Vagina (tissue), 2 donors: ENCODE results near the gene FMNL2. TPM values are rescaled to one million over a fixed set of nuclear protein-coding genes. Genes with fewer than 3 reads are reported as not detected.

Source experiments
- DNase-seq, 2 donors: peaks; one replicate each; pipeline ENCODE4 v3.0.0-alpha.2; 2017; ENCODE audit errors: extremely low spot score in 2 of 2
- H3K27ac ChIP-seq: fragments of 200-600 bp; sonication (generic); one replicate; pipeline ENCODE4 v1.5.1; 2019
- H3K27me3 ChIP-seq: fragments of 200-600 bp; sonication (generic); one replicate; pipeline ENCODE4 v1.5.1; 2019
- H3K36me3 ChIP-seq, 2 donors: fragments of 200-600 bp; sonication (generic); one replicate each; pipeline ENCODE4 v1.5.1; 2017 to 2019
- H3K4me1 ChIP-seq: fragments of 200-600 bp; sonication (generic); one replicate; pipeline ENCODE4 v1.5.1; 2019
- H3K4me3 ChIP-seq, 2 donors: fragments of 200-600 bp; sonication (generic); 1 replicate in 1 of 2; 2 replicates in 1 of 2; pipeline ENCODE4 v1.5.1; 2016 to 2019
- H3K9me3 ChIP-seq: fragments of 200-600 bp; sonication (generic); one replicate; pipeline ENCODE4 v1.5.1; 2019
- POLR2A ChIP-seq, 2 donors: fragments of 450-650 bp; IDR thresholded peaks; one replicate each; pipeline ENCODE4 v1.6.1; 2017; ENCODE audit warnings: antibody characterized with exemption in 2 of 2, mild to moderate bottlenecking in 2 of 2, moderate library complexity in 2 of 2
- POLR2AphosphoS5 ChIP-seq, 2 donors: sonication (generic); formaldehyde crosslinking; IDR thresholded peaks; one replicate each; pipeline ENCODE4 v1.9.0; 2017; ENCODE audit warnings: antibody characterized with exemption in 2 of 2, mild to moderate bottlenecking in 2 of 2, low read depth in 1 of 2; ENCODE audit not compliant: insufficient read depth in 1 of 2
- intact Hi-C: fragments of 100-400 bp; cut with DNase I; formaldehyde crosslinking; loops from one replicate; pipeline ENCODE4 v1.15.1; 2023
- total RNA-seq: library from RNA; depleted of rRNA; stranded (reverse); fragments of >200 nt; gene quantifications from one replicate; pipeline ENCODE4 v1.2.3, GENCODE V29; 2016
- TF ChIP-seq, protein P1 (sequence below), 3 experiments: fragments of 450-650 bp in 2 of 3; fragments of 200-600 bp in 1 of 3; sonication (generic) in 1 of 3; IDR thresholded peaks; one replicate each; pipeline ENCODE4 v1.5.1; 2017 to 2019; ENCODE audit warnings: antibody characterized with exemption in 3 of 3, mild to moderate bottlenecking in 2 of 3, moderate library complexity in 2 of 3

Gene FMNL2
- total RNA-seq, 1 donor from 2014 or later, result 35.4 TPM

DNA sequence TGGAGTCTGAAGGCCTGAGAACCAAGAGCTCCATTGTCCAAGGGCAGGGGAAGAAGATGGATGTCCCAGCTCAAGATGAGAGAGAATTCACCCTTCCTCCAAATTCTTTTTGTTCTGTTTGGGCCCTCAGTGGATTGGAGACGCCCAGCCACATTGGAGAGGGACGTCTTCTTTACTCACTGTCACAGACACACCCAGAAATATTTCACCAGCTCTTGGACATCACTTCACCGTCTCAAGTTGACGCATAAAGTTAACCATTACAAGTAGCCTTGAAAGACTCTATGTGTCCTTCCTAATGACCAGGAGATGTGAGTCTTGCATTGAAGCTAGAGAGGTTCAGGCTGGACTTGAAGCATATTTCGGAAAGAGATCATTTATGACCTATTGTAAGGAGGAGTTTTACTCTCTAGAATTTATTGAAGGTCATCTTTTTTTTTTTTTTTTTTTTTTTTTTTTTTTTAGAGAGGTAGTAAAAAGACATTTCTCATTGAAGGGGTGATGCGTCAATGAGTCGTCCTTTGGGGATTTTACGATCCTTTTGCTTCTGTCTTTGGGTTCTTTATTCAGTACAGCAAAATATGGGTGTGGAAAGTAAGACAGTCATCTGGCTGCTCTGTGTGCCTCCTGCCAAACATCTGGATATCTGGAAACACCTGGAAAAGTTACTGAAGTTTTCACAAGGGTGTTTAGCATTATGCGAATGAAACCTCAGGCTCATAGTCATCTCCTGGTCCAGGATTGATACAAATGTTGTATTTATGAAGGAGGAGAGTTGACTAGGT lies 264.2 kb downstream of the FMNL2 start:
- TF ChIP-seq, protein P1, sequence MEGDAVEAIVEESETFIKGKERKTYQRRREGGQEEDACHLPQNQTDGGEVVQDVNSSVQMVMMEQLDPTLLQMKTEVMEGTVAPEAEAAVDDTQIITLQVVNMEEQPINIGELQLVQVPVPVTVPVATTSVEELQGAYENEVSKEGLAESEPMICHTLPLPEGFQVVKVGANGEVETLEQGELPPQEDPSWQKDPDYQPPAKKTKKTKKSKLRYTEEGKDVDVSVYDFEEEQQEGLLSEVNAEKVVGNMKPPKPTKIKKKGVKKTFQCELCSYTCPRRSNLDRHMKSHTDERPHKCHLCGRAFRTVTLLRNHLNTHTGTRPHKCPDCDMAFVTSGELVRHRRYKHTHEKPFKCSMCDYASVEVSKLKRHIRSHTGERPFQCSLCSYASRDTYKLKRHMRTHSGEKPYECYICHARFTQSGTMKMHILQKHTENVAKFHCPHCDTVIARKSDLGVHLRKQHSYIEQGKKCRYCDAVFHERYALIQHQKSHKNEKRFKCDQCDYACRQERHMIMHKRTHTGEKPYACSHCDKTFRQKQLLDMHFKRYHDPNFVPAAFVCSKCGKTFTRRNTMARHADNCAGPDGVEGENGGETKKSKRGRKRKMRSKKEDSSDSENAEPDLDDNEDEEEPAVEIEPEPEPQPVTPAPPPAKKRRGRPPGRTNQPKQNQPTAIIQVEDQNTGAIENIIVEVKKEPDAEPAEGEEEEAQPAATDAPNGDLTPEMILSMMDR (IDR thresholded peaks at IDR 0.05), result no peak
- TF ChIP-seq POLR2A (IDR thresholded peaks at IDR 0.05) (no peak), POLR2AphosphoS5 (IDR thresholded peaks at IDR 0.05; ENCODE audit: insufficient read depth in 1 of 2, low read depth in 1 of 2) (no peak)
- intact Hi-C loops, result no loop called here
- no peak for DNase-seq
- H3K36me3 ChIP-seq, result no peaks in the 10 kb centered on the region
- no peaks in the 10 kb centered on the region for H3K9me3 ChIP-seq
- H3K4me1 ChIP-seq, result no peaks in the 10 kb centered on the region
- H3K4me3 ChIP-seq, result no peak overlapping the region
- no peak overlapping the region for H3K27ac ChIP-seq
- no peaks in the 10 kb centered on the region for H3K27me3 ChIP-seq

DNA sequence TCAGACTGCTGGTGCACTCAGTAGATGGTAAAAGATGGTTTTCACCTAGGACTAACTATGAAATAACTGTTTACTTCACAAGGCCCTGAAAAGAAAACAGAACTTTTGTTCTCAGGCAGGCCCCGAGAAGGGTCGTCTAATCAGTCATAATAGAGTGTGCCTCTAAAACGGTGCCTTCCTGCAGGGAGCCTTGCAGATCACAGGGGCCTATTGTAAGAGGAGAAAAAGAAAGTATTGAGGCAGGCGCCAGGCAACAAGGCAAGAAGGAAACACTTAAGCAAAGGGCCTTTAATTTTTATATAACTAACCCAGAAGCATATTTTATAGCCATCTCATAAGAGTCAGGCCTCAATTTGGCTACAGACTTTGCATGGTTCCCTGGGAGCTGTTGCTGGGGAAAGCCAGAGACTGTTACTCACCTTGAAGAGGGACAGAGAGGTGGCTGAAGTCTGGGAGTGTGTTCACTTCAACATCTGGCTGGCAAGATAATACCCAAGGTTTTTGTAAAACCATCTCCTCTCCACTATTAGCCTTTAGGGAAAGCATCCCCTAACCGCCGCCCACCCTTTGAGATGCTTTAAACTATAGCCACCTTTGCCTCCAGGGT lies 265.2 kb downstream of the FMNL2 start:
- Histone ChIP-seq H3K4me1 (no peaks in the 10 kb centered on the region), H3K36me3 (no peaks in the 10 kb centered on the region), H3K9me3 (no peaks in the 10 kb centered on the region), H3K27me3 (no peaks in the 10 kb centered on the region), H3K4me3 (no peak overlapping the region), H3K27ac (no peak overlapping the region)
- peak in 1 of 2 donors; percentile 29 for DNase-seq
- intact Hi-C loops, result no loop called here
- TF ChIP-seq POLR2A (IDR thresholded peaks at IDR 0.05) (no peak), POLR2AphosphoS5 (IDR thresholded peaks at IDR 0.05; ENCODE audit: insufficient read depth in 1 of 2, low read depth in 1 of 2) (no peak)
- TF ChIP-seq, protein P1 (IDR thresholded peaks at IDR 0.05), result no peak

DNA sequence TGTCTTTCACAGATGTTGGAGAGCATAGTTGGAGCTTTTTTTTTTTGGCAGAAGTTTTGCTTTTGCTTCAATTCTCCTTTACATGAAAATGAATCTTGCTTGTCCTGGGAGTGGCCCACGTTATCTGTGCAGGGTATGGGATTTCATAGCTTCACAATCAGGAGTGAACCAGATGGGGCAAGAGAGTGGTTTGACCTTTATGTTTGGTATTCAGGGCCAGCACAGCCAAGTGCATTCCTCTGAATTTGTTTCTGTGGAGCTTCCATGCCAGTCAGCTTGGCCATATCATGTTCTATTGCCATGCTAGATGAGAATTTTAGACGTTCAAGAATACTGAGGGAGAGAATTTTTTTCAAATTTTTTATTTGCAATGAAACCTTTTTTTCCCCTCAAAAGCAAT lies 265.7 kb downstream of the FMNL2 start:
- Histone ChIP-seq H3K27me3 (no peaks in the 10 kb centered on the region), H3K4me3 (no peak overlapping the region), H3K36me3 (no peaks in the 10 kb centered on the region), H3K27ac (no peak overlapping the region), H3K4me1 (no peaks in the 10 kb centered on the region), H3K9me3 (no peaks in the 10 kb centered on the region)
- intact Hi-C loops, result no loop called here
- peak; percentile 29 to 37 for DNase-seq
- no peak for TF ChIP-seq POLR2A (IDR thresholded peaks at IDR 0.05)
- TF ChIP-seq, protein P1 (IDR thresholded peaks at IDR 0.05), result no peak
- no peak for TF ChIP-seq POLR2AphosphoS5 (IDR thresholded peaks at IDR 0.05; ENCODE audit: insufficient read depth in 1 of 2, low read depth in 1 of 2)

DNA sequence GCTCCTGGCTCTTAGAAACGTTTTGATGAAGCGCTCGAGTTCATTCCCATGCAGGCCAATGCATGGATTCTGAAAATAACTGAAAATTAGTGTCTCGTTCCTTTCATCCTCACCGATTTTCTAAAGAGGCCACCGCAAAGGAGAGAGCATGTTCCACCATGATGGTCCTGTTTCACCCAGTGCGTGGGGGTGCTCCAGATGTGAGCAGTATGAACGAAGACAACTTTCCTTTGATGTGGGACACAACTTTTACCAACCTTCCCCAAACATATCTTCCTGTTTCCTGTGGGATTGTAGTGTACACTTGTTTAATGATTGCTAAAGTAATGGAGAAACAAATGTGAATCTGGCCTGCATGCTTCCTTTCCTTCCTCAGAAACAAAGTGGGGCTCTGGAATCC lies 267.8 kb downstream of the FMNL2 start:
- TF ChIP-seq, protein P1 (IDR thresholded peaks at IDR 0.05), result no peak
- no peak for TF ChIP-seq POLR2AphosphoS5 (IDR thresholded peaks at IDR 0.05; ENCODE audit: insufficient read depth in 1 of 2, low read depth in 1 of 2)
- no peak for TF ChIP-seq POLR2A (IDR thresholded peaks at IDR 0.05)
- intact Hi-C loops, result no loop called here
- Histone ChIP-seq H3K4me3 (no peak overlapping the region), H3K27me3 (no peaks in the 10 kb centered on the region), H3K4me1 (no peaks in the 10 kb centered on the region), H3K9me3 (no peaks in the 10 kb centered on the region), H3K27ac (no peak overlapping the region), H3K36me3 (no peaks in the 10 kb centered on the region)
- DNase-seq, result no peak

DNA sequence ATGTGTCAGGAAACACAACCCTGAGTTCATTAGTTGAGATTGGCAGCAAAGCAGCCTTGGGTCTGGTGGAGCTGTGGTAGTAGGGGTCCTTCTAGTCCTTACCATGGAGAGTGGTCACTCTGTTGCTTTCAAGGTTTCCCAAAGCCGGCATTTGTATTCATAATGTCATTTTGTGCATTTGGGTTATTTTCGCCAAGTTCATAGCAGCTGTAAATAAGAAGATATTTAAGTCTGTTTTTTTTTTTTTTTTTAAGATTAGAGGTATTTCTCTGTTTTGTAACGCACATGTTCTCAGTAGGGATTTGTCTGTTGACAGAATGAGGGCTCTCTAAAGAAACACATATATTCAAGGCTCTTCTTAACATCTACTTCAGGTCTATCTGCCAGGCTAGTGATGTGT lies 268.2 kb downstream of the FMNL2 start:
- Histone ChIP-seq H3K4me1 (no peaks in the 10 kb centered on the region), H3K4me3 (no peak overlapping the region), H3K9me3 (no peaks in the 10 kb centered on the region), H3K27ac (no peak overlapping the region), H3K36me3 (no peaks in the 10 kb centered on the region), H3K27me3 (no peaks in the 10 kb centered on the region)
- TF ChIP-seq, protein P1 (IDR thresholded peaks at IDR 0.05), result no peak
- TF ChIP-seq POLR2AphosphoS5 (IDR thresholded peaks at IDR 0.05; ENCODE audit: insufficient read depth in 1 of 2, low read depth in 1 of 2) (no peak), POLR2A (IDR thresholded peaks at IDR 0.05) (no peak)
- DNase-seq, result no peak
- intact Hi-C loops, result no loop called here
